Ectodermal cell (in vitro differentiated cells): ENCODE results near the gene HNRNPA1.
A peak's percentile ranks its signal among the peaks of the same experiment; 100 is the strongest.
"Not testable (repeated sequence)": the region's sequence is repeated elsewhere in the genome, so short reads cannot be mapped to it uniquely, and the experiment has no call there.

Experiments used
- H3K27ac ChIP-seq: 2 replicates; pipeline ENCODE4 v1.7.0; 2013; ENCODE audit warnings: mild to moderate bottlenecking, low read depth, low read length; ENCODE audit not compliant: insufficient read depth, poor library complexity, severe bottlenecking
- H3K27me3 ChIP-seq: 2 replicates; pipeline ENCODE4 v1.7.0; 2013; ENCODE audit warnings: mild to moderate bottlenecking, low read length; ENCODE audit not compliant: insufficient read depth, control insufficient read depth, poor library complexity, severe bottlenecking
- H3K36me3 ChIP-seq: one replicate; pipeline ENCODE4 v1.7.0; 2013; ENCODE audit warnings: low read length; ENCODE audit not compliant: control insufficient read depth, insufficient read depth
- H3K4me1 ChIP-seq: one replicate; pipeline ENCODE4 v1.7.0; 2013; ENCODE audit warnings: low read length; ENCODE audit not compliant: control insufficient read depth, insufficient read depth
- H3K4me3 ChIP-seq: 2 replicates; pipeline ENCODE4 v1.7.0; 2013; ENCODE audit warnings: low read depth, low read length, control low read depth; ENCODE audit not compliant: insufficient read depth
- H3K9me3 ChIP-seq: 2 replicates; pipeline ENCODE4 v1.7.0; 2013; ENCODE audit warnings: mild to moderate bottlenecking, low read length, moderate library complexity; ENCODE audit not compliant: control insufficient read depth
- WGBS, 2 experiments: methylation state at CpG; one replicate each; pipeline ENCODE4 v1.1.7; 2013; ENCODE audit warnings: missing lambda C conversion rate in 2 of 2; 5-methylcytosine and 5-hydroxymethylcytosine counted together

HNRNPA1 gene

DNA sequence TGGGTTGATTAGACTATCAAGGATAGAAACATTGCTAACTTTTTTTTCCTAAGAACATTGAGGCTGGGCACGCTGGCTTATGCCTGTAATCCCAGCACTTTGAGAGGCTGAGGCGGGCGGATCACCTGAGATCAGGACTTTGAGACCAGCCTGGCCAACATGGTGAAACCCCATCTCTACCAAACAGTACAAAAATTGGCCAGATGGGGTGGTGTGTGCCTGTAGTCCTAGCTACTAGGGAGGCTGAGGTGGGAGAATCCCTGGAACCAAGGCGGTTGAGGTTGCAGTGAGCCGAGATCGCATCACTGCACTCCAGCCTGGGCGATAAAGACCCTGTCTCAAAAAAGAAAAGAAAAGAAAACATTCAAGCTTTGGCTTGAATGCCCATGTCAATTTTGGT is 31.8 kb downstream of the HNRNPA1 start:
- 87 to 92% methylated on average over 7 of the region's 7 CpGs for WGBS, 2 experiments
- H3K36me3 ChIP-seq, H3K9me3 ChIP-seq: not testable (repeated sequence)

GRCh38 chr12:54321363-54321762 is 40.8 kb downstream of the HNRNPA1 start:
- no peaks in the 10 kb centered on the region for H3K36me3 ChIP-seq
- no peaks in the 10 kb centered on the region for H3K9me3 ChIP-seq
- 92% methylated on average over 5 of the region's 5 CpGs for WGBS, 2 experiments
- no peaks in the 10 kb centered on the region for H3K4me1 ChIP-seq
- H3K4me3 ChIP-seq = no peak overlapping the region
- no peak overlapping the region for H3K27ac ChIP-seq
- no peaks in the 10 kb centered on the region for H3K27me3 ChIP-seq

More for the DNA sequence above, 31.8 kb downstream of the HNRNPA1 start:
- H3K4me1 ChIP-seq, H3K27me3 ChIP-seq, H3K27ac ChIP-seq, H3K4me3 ChIP-seq: not testable (repeated sequence)

DNA sequence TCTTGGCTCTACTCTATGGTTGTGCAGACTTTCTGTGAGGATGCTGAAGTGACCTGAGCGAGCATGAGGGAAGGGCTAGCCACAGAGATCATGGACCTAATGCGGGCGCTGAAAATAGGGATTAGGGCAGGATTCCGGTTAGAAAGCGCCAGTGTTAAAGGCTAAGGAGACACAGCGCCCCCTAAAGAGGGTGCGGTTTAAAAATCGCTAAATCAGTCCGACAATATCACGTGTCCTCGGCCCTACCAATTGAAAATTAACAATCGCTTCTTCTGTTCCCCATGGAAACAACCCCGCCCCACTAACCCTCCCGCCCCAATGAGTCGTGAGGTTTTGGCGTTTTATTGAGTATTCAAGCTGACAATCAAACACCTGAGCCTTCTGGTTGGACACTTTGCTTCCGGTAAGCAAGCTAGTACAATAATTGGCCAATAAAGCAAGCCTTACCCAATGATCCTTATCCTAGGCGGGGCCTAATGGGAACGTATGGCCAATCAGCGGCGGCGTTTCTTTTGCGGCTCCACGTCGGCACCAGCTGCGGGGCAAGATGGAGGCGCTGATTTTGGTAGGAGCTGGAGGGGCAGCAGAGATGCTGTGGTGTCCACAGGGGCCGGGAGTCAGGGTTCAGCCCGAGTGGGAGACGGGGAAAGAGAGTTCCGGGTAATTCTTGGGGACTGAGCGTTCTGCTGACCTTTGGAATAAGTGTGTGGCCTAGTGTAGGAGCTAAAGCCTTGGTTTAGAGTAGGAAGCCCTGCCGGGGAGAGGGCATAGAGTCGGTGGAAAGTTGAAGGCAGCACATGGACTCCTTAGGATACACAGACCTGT is 44.3 kb downstream of the HNRNPA1 start, which contains the start of gene COPZ1:
TSS of gene COPZ1 (plus strand) at position 515 of the 825 bp plus-strand sequence. CDS start at position 548, 33 bp downstream.
- WGBS, 2 experiments = 2% methylated on average over 34 of the region's 34 CpGs
- Histone ChIP-seq H3K4me1 (peaks cover under 1% of the 10 kb centered on the region), H3K4me3 (peak within 1 kb of the TSS; percentile 90), H3K36me3 (no peaks in the 10 kb centered on the region), H3K27ac (peak within 1 kb of the TSS; percentile 78), H3K9me3 (no peaks in the 10 kb centered on the region), H3K27me3 (no peaks in the 10 kb centered on the region)

- H3K9me3 ChIP-seq, H3K4me1 ChIP-seq, H3K27me3 ChIP-seq, H3K36me3 ChIP-seq: not testable (repeated sequence)
- H3K4me3 ChIP-seq = peak overlapping the region; percentile 90
- 70 to 74% methylated on average over 21 to 22 of the region's 22 CpGs for WGBS, 2 experiments
- peak overlapping the region; percentile 78 for H3K27ac ChIP-seq
These were observed 45.0 kb downstream of the HNRNPA1 start for GRCh38 chr12:54325442-54326109.

GRCh38 chr12:54328595-54329337 is 48.2 kb downstream of the HNRNPA1 start:
- Histone ChIP-seq H3K27ac (no peak overlapping the region), H3K27me3 (no peaks in the 10 kb centered on the region), H3K4me3 (no peak overlapping the region), H3K9me3 (no peaks in the 10 kb centered on the region), H3K4me1 (peaks cover 5% of the 10 kb centered on the region), H3K36me3 (no peaks in the 10 kb centered on the region)
- 79 to 87% methylated on average over 6 of the region's 6 CpGs for WGBS, 2 experiments

DNA sequence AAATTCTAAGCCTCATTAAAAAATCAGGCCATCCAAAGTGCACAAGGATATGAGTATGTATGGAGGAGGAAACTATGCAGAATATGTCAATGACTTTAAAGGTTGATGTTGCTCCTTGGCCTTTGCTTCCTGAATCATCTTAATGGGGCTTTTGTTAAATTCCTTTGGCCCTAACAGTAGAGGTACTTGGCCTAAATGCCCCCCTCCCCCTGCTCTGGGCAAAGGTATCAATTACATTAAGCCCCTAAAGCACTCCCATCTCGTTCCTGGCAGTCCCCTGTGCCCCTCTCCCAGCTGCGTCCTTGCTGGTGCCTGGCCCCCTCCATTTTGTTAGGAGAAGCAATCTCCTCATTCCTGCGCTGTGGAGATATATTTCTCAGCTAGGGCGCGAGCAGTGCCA is 49.2 kb downstream of the HNRNPA1 start:
- Histone ChIP-seq H3K27ac (peak overlapping the region; percentile 8), H3K4me3 (no peak overlapping the region), H3K27me3 (no peaks in the 10 kb centered on the region), H3K36me3 (no peaks in the 10 kb centered on the region), H3K4me1 (peaks cover 5% of the 10 kb centered on the region), H3K9me3 (no peaks in the 10 kb centered on the region)
- 74 to 85% methylated on average over 5 of the region's 5 CpGs for WGBS, 2 experiments

DNA sequence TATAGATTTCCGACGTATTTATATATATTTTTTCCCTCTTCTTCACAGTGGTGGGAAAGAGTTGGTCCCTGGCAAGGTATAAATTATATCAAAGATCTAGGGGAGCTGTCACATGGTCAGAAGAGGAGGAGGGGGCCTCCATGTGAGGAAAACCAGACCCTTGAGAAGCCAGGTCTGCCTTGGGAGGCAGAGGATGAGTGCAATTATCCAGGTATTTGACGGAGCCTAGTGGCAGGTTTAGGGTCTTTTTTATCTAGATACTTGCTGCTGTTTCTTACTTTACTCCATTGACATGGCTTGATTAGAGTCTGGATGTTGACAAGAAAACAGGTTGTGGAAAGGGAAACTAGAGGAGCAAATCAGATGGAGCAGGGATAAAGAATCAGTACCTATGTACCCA is 49.9 kb downstream of the HNRNPA1 start:
- Histone ChIP-seq H3K27ac (no peak overlapping the region), H3K27me3 (no peaks in the 10 kb centered on the region), H3K4me3 (no peak overlapping the region), H3K4me1 (peaks cover 5% of the 10 kb centered on the region), H3K36me3 (no peaks in the 10 kb centered on the region), H3K9me3 (no peaks in the 10 kb centered on the region)
- 93 to 99% methylated on average over 1 to 3 of the region's 3 CpGs for WGBS, 2 experiments

DNA sequence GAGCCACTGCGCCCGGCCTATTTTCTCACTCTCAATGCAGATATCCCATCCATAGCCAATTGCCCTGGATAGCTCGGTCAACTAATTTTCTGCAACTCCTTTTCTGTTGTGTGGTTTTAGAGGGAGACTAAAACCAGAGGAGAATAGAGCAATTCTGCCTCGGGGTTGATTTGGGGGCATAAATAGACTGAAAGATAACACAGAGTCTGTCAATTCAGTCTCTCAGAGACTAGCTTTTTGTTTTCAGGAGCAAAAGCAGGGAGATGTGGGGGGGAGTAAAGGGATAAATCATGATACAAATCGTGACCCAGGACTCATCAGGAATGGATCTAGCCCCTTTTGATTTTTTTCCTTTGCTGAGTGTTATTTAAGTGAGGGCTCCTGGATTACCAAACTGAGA is 50.9 kb downstream of the HNRNPA1 start:
- Histone ChIP-seq H3K9me3 (no peaks in the 10 kb centered on the region), H3K4me1 (peaks cover 5% of the 10 kb centered on the region), H3K36me3 (no peaks in the 10 kb centered on the region), H3K4me3 (no peak overlapping the region), H3K27me3 (no peaks in the 10 kb centered on the region), H3K27ac (no peak overlapping the region)
- 93 to 94% methylated on average over 5 of the region's 5 CpGs for WGBS, 2 experiments

DNA sequence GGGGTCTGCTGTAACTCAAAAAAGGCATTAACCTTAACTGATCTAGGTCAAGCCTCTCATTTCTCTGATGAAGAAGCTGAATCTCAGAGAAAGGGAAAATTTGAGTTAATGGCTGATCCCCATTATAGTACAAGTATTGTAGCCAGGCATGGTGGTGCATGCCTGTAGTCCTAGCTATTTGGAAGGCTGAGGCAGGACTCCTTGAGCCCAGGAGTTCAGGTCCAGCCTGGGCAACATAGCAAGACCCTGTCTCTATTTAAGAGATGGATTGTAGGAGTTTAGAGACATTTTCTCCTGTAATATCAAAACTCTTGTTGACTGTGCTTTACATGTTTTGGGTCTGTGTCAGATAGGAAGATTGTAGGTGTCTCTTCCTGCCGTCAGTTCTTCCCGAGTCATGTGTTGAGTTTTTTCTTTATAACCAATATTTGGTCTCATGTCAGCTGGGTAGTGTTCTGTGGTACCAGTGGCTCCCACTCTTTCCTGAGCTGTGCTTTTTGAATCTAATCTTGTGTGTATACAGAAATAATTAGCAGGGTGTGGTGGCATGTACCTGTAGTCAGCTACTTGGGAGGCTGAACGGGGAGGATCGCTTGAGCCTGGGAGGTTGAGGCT is 53.0 kb downstream of the HNRNPA1 start:
- no peak overlapping the region for H3K4me3 ChIP-seq
- WGBS, 2 experiments = 90 to 94% methylated on average over 4 of the region's 4 CpGs
- H3K36me3 ChIP-seq = no peaks in the 10 kb centered on the region
- H3K27ac ChIP-seq = no peak overlapping the region
- peaks cover 19% of the 10 kb centered on the region for H3K4me1 ChIP-seq
- no peaks in the 10 kb centered on the region for H3K27me3 ChIP-seq
- H3K9me3 ChIP-seq = no peaks in the 10 kb centered on the region
